Loucy (cell line): ENCODE results near the gene SH2D6.

Source experiments
- H2AFZ ChIP-seq: fragments of 200-600 bp; sonication (generic); 2 replicates; pipeline ENCODE4 v1.6.0; 2016; ENCODE audit warnings: antibody characterized with exemption, mild to moderate bottlenecking, low read length, moderate library complexity
- H3F3A ChIP-seq: fragments of 200-600 bp; 2 replicates; pipeline ENCODE4 v1.6.0; 2016; ENCODE audit warnings: antibody characterized with exemption, low read depth, mild to moderate bottlenecking
- H3K27me3 ChIP-seq: fragments of 200-600 bp; sonication (generic); 2 replicates; pipeline ENCODE4 v1.6.1; 2014; ENCODE audit warnings: low read length, mild to moderate bottlenecking; ENCODE audit not compliant: insufficient read depth, poor library complexity, severe bottlenecking
- H3K36me3 ChIP-seq: fragments of 200-600 bp; sonication (generic); 2 replicates; pipeline ENCODE4 v1.6.1; 2016; ENCODE audit warnings: low read length; ENCODE audit not compliant: insufficient read depth
- H3K4me1 ChIP-seq: fragments of 200-600 bp; sonication (generic); 2 replicates; pipeline ENCODE4 v1.5.1; 2014; ENCODE audit warnings: low read length, mild to moderate bottlenecking; ENCODE audit not compliant: insufficient read depth, poor library complexity, severe bottlenecking
- H3K4me2 ChIP-seq: fragments of 200-600 bp; sonication (generic); 2 replicates; pipeline ENCODE4 v1.6.0; 2014; ENCODE audit warnings: antibody characterized with exemption, low read length, low read depth, mild to moderate bottlenecking; ENCODE audit not compliant: poor library complexity, severe bottlenecking
- H3K4me3 ChIP-seq: fragments of 200-600 bp; sonication (generic); 2 replicates; pipeline ENCODE4 v1.5.1; 2014; ENCODE audit warnings: low read length, mild to moderate bottlenecking, mixed read lengths; ENCODE audit not compliant: poor library complexity, severe bottlenecking
- H3K79me2 ChIP-seq: fragments of 200-600 bp; sonication (generic); 2 replicates; pipeline ENCODE4 v1.6.1; 2014; ENCODE audit warnings: low read length; ENCODE audit not compliant: insufficient read depth
- H3K9ac ChIP-seq: fragments of 200-600 bp; sonication (generic); 2 replicates; pipeline ENCODE4 v1.6.0; 2014; ENCODE audit warnings: mild to moderate bottlenecking, low read depth, low read length, moderate library complexity; ENCODE audit not compliant: poor library complexity, severe bottlenecking
- H3K9me2 ChIP-seq: fragments of 200-600 bp; sonication (generic); replicated peaks from 2 replicates; pipeline ENCODE4 v1.6.1; 2016; ENCODE audit warnings: low read depth, low read length, mixed read lengths
- H3K9me3 ChIP-seq: fragments of 200-600 bp; sonication (generic); 2 replicates; pipeline ENCODE4 v1.6.1; 2014; ENCODE audit warnings: mild to moderate bottlenecking, antibody characterized with exemption, low read length, low read depth; ENCODE audit not compliant: insufficient read depth
- H4K20me1 ChIP-seq: fragments of 200-600 bp; sonication (generic); 2 replicates; pipeline ENCODE4 v1.6.0; 2014; ENCODE audit warnings: antibody characterized with exemption, low read length, mild to moderate bottlenecking; ENCODE audit not compliant: insufficient read depth, poor library complexity, severe bottlenecking
- EZH2phosphoT487 ChIP-seq: fragments of 200-600 bp; IDR thresholded peaks from 2 replicates; pipeline ENCODE4 v1.6.1; 2018; ENCODE audit warnings: antibody characterized with exemption, mild to moderate bottlenecking, moderate library complexity, borderline replicate concordance
- TF ChIP-seq, protein P1 (sequence below): fragments of 200-600 bp; sonication (generic); conservative IDR thresholded peaks from 2 replicates; pipeline ENCODE4 v1.5.1; 2014; ENCODE audit warnings: mild to moderate bottlenecking, antibody characterized with exemption, low read length

Gene SH2D6

GRCh38 chr2:85385746-85386145 lies 32.8 kb upstream of the SH2D6 start:
- Histone ChIP-seq H3K4me2 (no peak overlapping the region), H3K9me3 (no peaks in the 10 kb centered on the region), H3K4me1 (no peaks in the 10 kb centered on the region), H3K4me3 (no peak overlapping the region), H2AFZ (no peak overlapping the region), H3K79me2 (no peaks in the 10 kb centered on the region), H3K9me2 (no peaks in the 10 kb centered on the region), H4K20me1 (no peaks in the 10 kb centered on the region), H3K27me3 (no peaks in the 10 kb centered on the region), H3K36me3 (peaks cover 21% of the 10 kb centered on the region; the same call in 1 of the 2 replicates), H3F3A (no peaks in the 10 kb centered on the region), H3K9ac (no peak overlapping the region)
- no peak for TF ChIP-seq EZH2phosphoT487
- TF ChIP-seq, protein P1, sequence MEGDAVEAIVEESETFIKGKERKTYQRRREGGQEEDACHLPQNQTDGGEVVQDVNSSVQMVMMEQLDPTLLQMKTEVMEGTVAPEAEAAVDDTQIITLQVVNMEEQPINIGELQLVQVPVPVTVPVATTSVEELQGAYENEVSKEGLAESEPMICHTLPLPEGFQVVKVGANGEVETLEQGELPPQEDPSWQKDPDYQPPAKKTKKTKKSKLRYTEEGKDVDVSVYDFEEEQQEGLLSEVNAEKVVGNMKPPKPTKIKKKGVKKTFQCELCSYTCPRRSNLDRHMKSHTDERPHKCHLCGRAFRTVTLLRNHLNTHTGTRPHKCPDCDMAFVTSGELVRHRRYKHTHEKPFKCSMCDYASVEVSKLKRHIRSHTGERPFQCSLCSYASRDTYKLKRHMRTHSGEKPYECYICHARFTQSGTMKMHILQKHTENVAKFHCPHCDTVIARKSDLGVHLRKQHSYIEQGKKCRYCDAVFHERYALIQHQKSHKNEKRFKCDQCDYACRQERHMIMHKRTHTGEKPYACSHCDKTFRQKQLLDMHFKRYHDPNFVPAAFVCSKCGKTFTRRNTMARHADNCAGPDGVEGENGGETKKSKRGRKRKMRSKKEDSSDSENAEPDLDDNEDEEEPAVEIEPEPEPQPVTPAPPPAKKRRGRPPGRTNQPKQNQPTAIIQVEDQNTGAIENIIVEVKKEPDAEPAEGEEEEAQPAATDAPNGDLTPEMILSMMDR, result no peak

GRCh38 chr2:85387754-85388153 lies 30.8 kb upstream of the SH2D6 start:
- H3K36me3 ChIP-seq, result peaks cover 34% of the 10 kb centered on the region; the same call in 1 of the 2 replicates
- no peaks in the 10 kb centered on the region for H3K9me2 ChIP-seq

DNA sequence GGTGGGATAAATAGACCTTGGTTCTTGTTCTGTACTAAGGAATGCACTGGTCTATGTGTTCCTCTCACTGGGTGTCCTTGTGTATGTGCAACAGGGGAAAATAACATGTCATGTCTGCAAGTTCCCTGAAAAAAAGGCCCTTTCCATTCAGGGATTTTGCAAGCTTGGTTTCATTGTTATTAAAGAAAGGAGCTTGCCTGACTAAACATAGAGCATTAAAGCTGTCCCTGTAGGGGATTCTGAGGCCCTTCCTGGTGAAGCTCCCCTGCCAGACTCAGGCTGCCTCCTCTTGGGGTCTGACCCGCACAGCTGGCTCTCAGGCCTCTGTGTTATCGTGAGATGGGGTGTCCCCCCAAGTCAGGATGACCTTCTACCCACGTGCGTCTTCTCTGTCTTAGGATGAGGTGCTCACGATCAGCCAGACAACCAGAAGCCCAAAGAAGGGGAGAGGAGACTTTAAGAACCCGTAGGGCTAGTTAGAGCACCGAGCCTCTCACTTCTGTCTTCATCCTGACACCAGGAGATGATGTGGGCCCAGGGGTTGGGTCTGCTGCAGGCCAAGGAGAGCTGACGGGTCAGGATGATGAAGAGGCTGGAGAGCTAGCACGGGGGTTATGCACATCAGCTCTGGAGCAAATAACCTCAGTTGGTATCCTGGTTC lies 29.5 kb upstream of the SH2D6 start:
- TF ChIP-seq, protein P1, result no peak
- no peak for TF ChIP-seq EZH2phosphoT487
- H3K27me3 ChIP-seq, result no peaks in the 10 kb centered on the region
- no peak overlapping the region for H2AFZ ChIP-seq
- no peaks in the 10 kb centered on the region for H4K20me1 ChIP-seq
- no peak overlapping the region for H3K4me2 ChIP-seq
- H3K4me3 ChIP-seq, result no peak overlapping the region
- H3K9ac ChIP-seq, result no peak overlapping the region
- peaks cover 34% of the 10 kb centered on the region; the same call in 1 of the 2 replicates for H3K36me3 ChIP-seq
- no peaks in the 10 kb centered on the region for H3K9me3 ChIP-seq
- no peaks in the 10 kb centered on the region for H3K79me2 ChIP-seq
- H3K4me1 ChIP-seq, result no peaks in the 10 kb centered on the region
- no peaks in the 10 kb centered on the region for H3F3A ChIP-seq
- H3K9me2 ChIP-seq, result no peaks in the 10 kb centered on the region

More at GRCh38 chr2:85387754-85388153, 30.8 kb upstream of the SH2D6 start:
- Histone ChIP-seq H3K4me2 (no peak overlapping the region), H3K4me3 (no peak overlapping the region), H3F3A (no peaks in the 10 kb centered on the region), H4K20me1 (no peaks in the 10 kb centered on the region), H3K9me3 (no peaks in the 10 kb centered on the region), H3K9ac (no peak overlapping the region), H3K79me2 (no peaks in the 10 kb centered on the region), H3K27me3 (no peaks in the 10 kb centered on the region), H2AFZ (no peak overlapping the region), H3K4me1 (no peaks in the 10 kb centered on the region)
- TF ChIP-seq, protein P1, result no peak
- TF ChIP-seq EZH2phosphoT487, result no peak
